Ectodermal cell (in vitro differentiated cells): Measurements from ENCODE around the gene WFS1.

Source experiments
- H3K27ac ChIP-seq: 2 replicates; pipeline ENCODE4 v1.7.0; 2013; ENCODE audit warnings: mild to moderate bottlenecking, low read depth, low read length; ENCODE audit not compliant: insufficient read depth, poor library complexity, severe bottlenecking
- H3K27me3 ChIP-seq: 2 replicates; pipeline ENCODE4 v1.7.0; 2013; ENCODE audit warnings: mild to moderate bottlenecking, low read length; ENCODE audit not compliant: insufficient read depth, control insufficient read depth, poor library complexity, severe bottlenecking
- H3K36me3 ChIP-seq: one replicate; pipeline ENCODE4 v1.7.0; 2013; ENCODE audit warnings: low read length; ENCODE audit not compliant: control insufficient read depth, insufficient read depth
- H3K4me1 ChIP-seq: one replicate; pipeline ENCODE4 v1.7.0; 2013; ENCODE audit warnings: low read length; ENCODE audit not compliant: control insufficient read depth, insufficient read depth
- H3K4me3 ChIP-seq: 2 replicates; pipeline ENCODE4 v1.7.0; 2013; ENCODE audit warnings: low read depth, low read length, control low read depth; ENCODE audit not compliant: insufficient read depth
- H3K9me3 ChIP-seq: 2 replicates; pipeline ENCODE4 v1.7.0; 2013; ENCODE audit warnings: mild to moderate bottlenecking, low read length, moderate library complexity; ENCODE audit not compliant: control insufficient read depth
- WGBS, 2 experiments: methylation state at CpG; one replicate each; pipeline ENCODE4 v1.1.7; 2013; ENCODE audit warnings: missing lambda C conversion rate in 2 of 2; 5-methylcytosine and 5-hydroxymethylcytosine counted together

WFS1 gene

GRCh38 chr4:6235901-6236640 lies 33.6 kb upstream of the WFS1 start:
- 93 to 94% methylated on average over 17 of the region's 17 CpGs for WGBS, 2 experiments
- Histone ChIP-seq H3K9me3 (no peaks in the 10 kb centered on the region), H3K27me3 (no peaks in the 10 kb centered on the region), H3K36me3 (no peaks in the 10 kb centered on the region), H3K27ac (no peak overlapping the region), H3K4me3 (no peak overlapping the region), H3K4me1 (no peaks in the 10 kb centered on the region)

GRCh38 chr4:6236816-6237390 lies 32.7 kb upstream of the WFS1 start:
- H3K4me1 ChIP-seq = no peaks in the 10 kb centered on the region
- 89 to 91% methylated on average over 12 of the region's 12 CpGs for WGBS, 2 experiments
- H3K27ac ChIP-seq = no peak overlapping the region
- no peak overlapping the region for H3K4me3 ChIP-seq
- H3K36me3 ChIP-seq = no peaks in the 10 kb centered on the region
- no peaks in the 10 kb centered on the region for H3K27me3 ChIP-seq
- H3K9me3 ChIP-seq = no peaks in the 10 kb centered on the region

- WGBS, 2 experiments = 89 to 91% methylated on average over 8 of the region's 8 CpGs
- H3K36me3 ChIP-seq = no peaks in the 10 kb centered on the region
- no peak overlapping the region for H3K4me3 ChIP-seq
- H3K4me1 ChIP-seq = no peaks in the 10 kb centered on the region
- no peak overlapping the region for H3K27ac ChIP-seq
- H3K27me3 ChIP-seq = no peaks in the 10 kb centered on the region
- H3K9me3 ChIP-seq = peaks cover 4% of the 10 kb centered on the region
Measured at GRCh38 chr4:6239486-6239885, 30.2 kb upstream of the WFS1 start.

GRCh38 chr4:6239968-6240367 lies 29.7 kb upstream of the WFS1 start:
- Histone ChIP-seq H3K27me3 (peaks cover 1% of the 10 kb centered on the region), H3K9me3 (peaks cover 4% of the 10 kb centered on the region), H3K4me3 (no peak overlapping the region), H3K4me1 (no peaks in the 10 kb centered on the region), H3K27ac (no peak overlapping the region), H3K36me3 (no peaks in the 10 kb centered on the region)
- WGBS, 2 experiments = 89 to 90% methylated on average over 11 of the region's 11 CpGs

- 91 to 93% methylated on average over 16 of the region's 16 CpGs for WGBS, 2 experiments
- Histone ChIP-seq H3K4me3 (no peak overlapping the region), H3K4me1 (no peaks in the 10 kb centered on the region), H3K27ac (no peak overlapping the region), H3K27me3 (peaks cover 5% of the 10 kb centered on the region), H3K36me3 (no peaks in the 10 kb centered on the region), H3K9me3 (peaks cover 4% of the 10 kb centered on the region)
Measured at GRCh38 chr4:6241062-6241845, 28.4 kb upstream of the WFS1 start.

- no peaks in the 10 kb centered on the region for H3K4me1 ChIP-seq
- H3K4me3 ChIP-seq = no peak overlapping the region
- 88% methylated on average over 12 of the region's 12 CpGs for WGBS, 2 experiments
- peaks cover 4% of the 10 kb centered on the region for H3K9me3 ChIP-seq
- H3K36me3 ChIP-seq = no peaks in the 10 kb centered on the region
- H3K27ac ChIP-seq = no peak overlapping the region
- H3K27me3 ChIP-seq = peaks cover 5% of the 10 kb centered on the region
Measured at GRCh38 chr4:6242271-6243029, 27.2 kb upstream of the WFS1 start.

- WGBS, 2 experiments = 62 to 65% methylated on average over 67 of the region's 67 CpGs
- Histone ChIP-seq H3K27me3 (peaks cover 18% of the 10 kb centered on the region), H3K4me1 (no peaks in the 10 kb centered on the region), H3K27ac (no peak overlapping the region), H3K4me3 (peak overlapping the region; percentile 5), H3K9me3 (peaks cover 4% of the 10 kb centered on the region), H3K36me3 (no peaks in the 10 kb centered on the region)
Measured at GRCh38 chr4:6245246-6246169, 24.1 kb upstream of the WFS1 start.

- peaks cover 4% of the 10 kb centered on the region for H3K9me3 ChIP-seq
- no peaks in the 10 kb centered on the region for H3K36me3 ChIP-seq
- WGBS, 2 experiments = 82 to 89% methylated on average over 9 of the region's 9 CpGs
- H3K27ac ChIP-seq = no peak overlapping the region
- H3K27me3 ChIP-seq = peaks cover 19% of the 10 kb centered on the region
- H3K4me3 ChIP-seq = no peak overlapping the region
- no peaks in the 10 kb centered on the region for H3K4me1 ChIP-seq
Measured at GRCh38 chr4:6246170-6246634, 23.4 kb upstream of the WFS1 start.

GRCh38 chr4:6248394-6248793 lies 21.3 kb upstream of the WFS1 start:
- peaks cover 4% of the 10 kb centered on the region for H3K9me3 ChIP-seq
- WGBS, 2 experiments = 81 to 83% methylated on average over 10 of the region's 10 CpGs
- no peak overlapping the region for H3K27ac ChIP-seq
- no peaks in the 10 kb centered on the region for H3K4me1 ChIP-seq
- no peaks in the 10 kb centered on the region for H3K36me3 ChIP-seq
- no peak overlapping the region for H3K4me3 ChIP-seq
- H3K27me3 ChIP-seq = peaks cover 19% of the 10 kb centered on the region
